SK-N-SH treated with all-trans-retinoic acid at 6 μM for 48 hours (cell line): Measurements from ENCODE around the gene PITPNC1.

ENCODE experiments used
- CREB5 ChIP-seq: fragments of 250-450 bp; sonication (Bioruptor Pico); IDR thresholded peaks from 2 replicates; pipeline ENCODE4 v1.5.1; 2020; ENCODE audit warnings: low read depth, mild to moderate bottlenecking, moderate library complexity
- CSDC2 ChIP-seq: fragments of 250-450 bp; sonication (Bioruptor Pico); IDR thresholded peaks from 2 replicates; pipeline ENCODE4 v1.5.0; 2020; ENCODE audit warnings: mild to moderate bottlenecking, moderate library complexity
- PATZ1 ChIP-seq: fragments of 250-450 bp; sonication (Bioruptor Pico); IDR thresholded peaks from 2 replicates; pipeline ENCODE4 v1.8.0; 2020; ENCODE audit warnings: mild to moderate bottlenecking, moderate library complexity, borderline replicate concordance
- PPARA ChIP-seq: fragments of 250-450 bp; sonication (Bioruptor Pico); IDR thresholded peaks from 2 replicates; pipeline ENCODE4 v1.5.0; 2020; ENCODE audit warnings: mild to moderate bottlenecking, borderline replicate concordance
- RARB ChIP-seq: fragments of 250-450 bp; sonication (Bioruptor Pico); IDR thresholded peaks from 2 replicates; pipeline ENCODE4 v1.8.0; 2021; ENCODE audit warnings: mild to moderate bottlenecking, moderate library complexity
- SNAI2 ChIP-seq: fragments of 250-450 bp; sonication (Bioruptor Pico); IDR thresholded peaks from 2 replicates; pipeline ENCODE4 v1.5.0; 2020; ENCODE audit warnings: mild to moderate bottlenecking, moderate library complexity
- TSHZ2 ChIP-seq: fragments of 250-450 bp; sonication (Bioruptor Pico); IDR thresholded peaks from 2 replicates; pipeline ENCODE4 v1.5.0; 2020; ENCODE audit warnings: mild to moderate bottlenecking, moderate library complexity
- ZFP3 ChIP-seq: fragments of 250-450 bp; sonication (Bioruptor Pico); IDR thresholded peaks from 2 replicates; pipeline ENCODE4 v1.5.0; 2020; ENCODE audit warnings: mild to moderate bottlenecking, moderate library complexity

- TF ChIP-seq ZFP3, result no peak
- TF ChIP-seq RARB (CRISPR knock-in tag), result no peak
- TF ChIP-seq CSDC2 (CRISPR knock-in tag), result no peak
- no peak for TF ChIP-seq PATZ1 (CRISPR knock-in tag)
- TF ChIP-seq PPARA (CRISPR knock-in tag), result no peak
- TF ChIP-seq CREB5 (CRISPR knock-in tag), result no peak
- no peak for TF ChIP-seq TSHZ2
- TF ChIP-seq SNAI2, result no peak
These were observed 84.8 kb downstream of the PITPNC1 start for GRCh38 chr17:67461876-67462275.
